GM18526 (cell line): ENCODE data around the gene PKP4.

Experiments
- POLR2A ChIP-seq: IDR thresholded peaks from 3 replicates; pipeline ENCODE4 v1.6.1; 2011; ENCODE audit not compliant: insufficient read length; ENCODE audit errors: extremely low read depth

Gene PKP4

GRCh38 chr2:158510887-158511286, 54.1 kb downstream of the PKP4 start:
- TF ChIP-seq POLR2A = no peak

- no peak for TF ChIP-seq POLR2A
Observed at GRCh38 chr2:158511706-158512105, 55.0 kb downstream of the PKP4 start.

GRCh38 chr2:158512323-158512722, 55.6 kb downstream of the PKP4 start:
- no peak for TF ChIP-seq POLR2A

- no peak for TF ChIP-seq POLR2A
Observed at GRCh38 chr2:158513841-158514240, 57.1 kb downstream of the PKP4 start.

- no peak for TF ChIP-seq POLR2A
Observed at GRCh38 chr2:158518084-158518483, 61.3 kb downstream of the PKP4 start.

GRCh38 chr2:158519481-158519880, 62.7 kb downstream of the PKP4 start:
- no peak for TF ChIP-seq POLR2A

GRCh38 chr2:158529379-158530259, 72.9 kb downstream of the PKP4 start:
- TF ChIP-seq POLR2A = no peak

- TF ChIP-seq POLR2A = no peak
Observed at GRCh38 chr2:158530829-158531228, 74.1 kb downstream of the PKP4 start.

GRCh38 chr2:158533009-158533408, 76.3 kb downstream of the PKP4 start:
- TF ChIP-seq POLR2A = no peak

- TF ChIP-seq POLR2A = no peak
Observed at GRCh38 chr2:158539176-158540005, 82.6 kb downstream of the PKP4 start.

- TF ChIP-seq POLR2A = no peak
Observed at GRCh38 chr2:158542577-158542976, 85.8 kb downstream of the PKP4 start.

GRCh38 chr2:158543957-158544356, 87.2 kb downstream of the PKP4 start:
- TF ChIP-seq POLR2A = no peak

- TF ChIP-seq POLR2A = no peak
Observed at GRCh38 chr2:158544998-158545397, 88.2 kb downstream of the PKP4 start.

GRCh38 chr2:158546412-158547144, 89.8 kb downstream of the PKP4 start:
- no peak for TF ChIP-seq POLR2A

GRCh38 chr2:158553257-158553656, 96.5 kb downstream of the PKP4 start:
- TF ChIP-seq POLR2A = no peak

- TF ChIP-seq POLR2A = no peak
Observed at GRCh38 chr2:158554996-158555395, 98.2 kb downstream of the PKP4 start.

GRCh38 chr2:158556124-158556523, 99.4 kb downstream of the PKP4 start:
- no peak for TF ChIP-seq POLR2A
